ENCODE results near the gene UBE2J1. TPM values are rescaled to one million over a fixed set of nuclear protein-coding genes. Genes with fewer than 3 reads are reported as not detected.

The UBE2J1 gene
- total RNA-seq, 6 donors from 2014 or later, result 16.5 to 55.5 (median 37.4) TPM

- TF ChIP-seq, protein P1, sequence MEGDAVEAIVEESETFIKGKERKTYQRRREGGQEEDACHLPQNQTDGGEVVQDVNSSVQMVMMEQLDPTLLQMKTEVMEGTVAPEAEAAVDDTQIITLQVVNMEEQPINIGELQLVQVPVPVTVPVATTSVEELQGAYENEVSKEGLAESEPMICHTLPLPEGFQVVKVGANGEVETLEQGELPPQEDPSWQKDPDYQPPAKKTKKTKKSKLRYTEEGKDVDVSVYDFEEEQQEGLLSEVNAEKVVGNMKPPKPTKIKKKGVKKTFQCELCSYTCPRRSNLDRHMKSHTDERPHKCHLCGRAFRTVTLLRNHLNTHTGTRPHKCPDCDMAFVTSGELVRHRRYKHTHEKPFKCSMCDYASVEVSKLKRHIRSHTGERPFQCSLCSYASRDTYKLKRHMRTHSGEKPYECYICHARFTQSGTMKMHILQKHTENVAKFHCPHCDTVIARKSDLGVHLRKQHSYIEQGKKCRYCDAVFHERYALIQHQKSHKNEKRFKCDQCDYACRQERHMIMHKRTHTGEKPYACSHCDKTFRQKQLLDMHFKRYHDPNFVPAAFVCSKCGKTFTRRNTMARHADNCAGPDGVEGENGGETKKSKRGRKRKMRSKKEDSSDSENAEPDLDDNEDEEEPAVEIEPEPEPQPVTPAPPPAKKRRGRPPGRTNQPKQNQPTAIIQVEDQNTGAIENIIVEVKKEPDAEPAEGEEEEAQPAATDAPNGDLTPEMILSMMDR (IDR thresholded peaks at IDR 0.05), result no peak
- TF ChIP-seq EP300 (IDR thresholded peaks at IDR 0.05), result no peak
- TF ChIP-seq POLR2A (IDR thresholded peaks at IDR 0.05), result no peak
- TF ChIP-seq POLR2AphosphoS5 (IDR thresholded peaks at IDR 0.05), result no peak
- WGBS, 2 donors, result 13 to 22% methylated on average over 3 of the region's 3 CpGs
- H3K4me1 ChIP-seq, result peaks cover 0 to 6% (median 2%) of the 10 kb centered on the region in 4 donors
- H3K4me3 ChIP-seq, result peak overlapping the region in 2 of 4 donors; percentile 13 to 26
- no peaks in the 10 kb centered on the region for H3K36me3 ChIP-seq
- no peak for DNase-seq
- no peaks in the 10 kb centered on the region for H3K27me3 ChIP-seq
- H3K27ac ChIP-seq, result peak overlapping the region in 3 of 4 donors; percentile 12 to 50 (median 30)
- no peak for ATAC-seq (ENCODE audit: low FRiP score in 2 of 2)
- H3K9me3 ChIP-seq, result no peaks in the 10 kb centered on the region
Observed at GRCh38 chr6:89357390-89357789, 4.9 kb upstream of the UBE2J1 start.

DNA sequence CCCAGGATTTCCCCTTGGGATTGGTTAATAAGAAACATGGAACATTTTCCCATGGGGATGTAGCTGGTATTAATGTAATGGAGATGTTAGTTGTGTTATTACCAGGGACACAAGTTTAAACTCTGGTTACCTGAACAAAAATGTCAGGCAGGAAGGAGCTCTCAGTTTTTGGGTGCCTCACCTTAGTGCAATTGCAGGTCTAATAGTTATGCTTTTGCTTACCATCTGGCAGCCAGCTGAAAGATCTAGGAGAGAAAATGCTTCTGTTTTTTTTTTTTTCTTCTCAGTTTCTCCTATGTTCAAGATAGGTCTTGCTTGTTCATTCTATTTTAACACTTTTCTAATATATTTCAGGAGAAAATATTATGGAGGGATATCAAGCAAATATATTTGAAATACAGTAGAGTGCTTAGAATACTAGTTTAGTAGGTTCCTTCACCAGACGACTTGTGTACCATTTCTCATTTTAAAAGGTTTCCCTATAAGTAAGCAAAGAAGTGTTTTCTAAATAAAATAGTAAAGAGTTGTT lies 4.2 kb upstream of the UBE2J1 start:
- TF ChIP-seq POLR2A (IDR thresholded peaks at IDR 0.05) (no peak), POLR2AphosphoS5 (IDR thresholded peaks at IDR 0.05) (no peak), EP300 (IDR thresholded peaks at IDR 0.05) (no peak)
- TF ChIP-seq, protein P1 (IDR thresholded peaks at IDR 0.05), result no peak
- DNase-seq (no peak), ATAC-seq (ENCODE audit: low FRiP score in 2 of 2) (no peak)
- H3K4me3 ChIP-seq, result no peak overlapping the region
- no peaks in the 10 kb centered on the region for H3K27me3 ChIP-seq
- H3K36me3 ChIP-seq, result no peaks in the 10 kb centered on the region
- H3K27ac ChIP-seq, result peak overlapping the region in 1 of 4 donors; percentile 50
- 37 to 38% methylated on average over 1 of the region's 1 CpG for WGBS, 2 donors
- H3K9me3 ChIP-seq, result no peaks in the 10 kb centered on the region
- H3K4me1 ChIP-seq, result peaks cover 0 to 6% (median 2%) of the 10 kb centered on the region in 4 donors

DNA sequence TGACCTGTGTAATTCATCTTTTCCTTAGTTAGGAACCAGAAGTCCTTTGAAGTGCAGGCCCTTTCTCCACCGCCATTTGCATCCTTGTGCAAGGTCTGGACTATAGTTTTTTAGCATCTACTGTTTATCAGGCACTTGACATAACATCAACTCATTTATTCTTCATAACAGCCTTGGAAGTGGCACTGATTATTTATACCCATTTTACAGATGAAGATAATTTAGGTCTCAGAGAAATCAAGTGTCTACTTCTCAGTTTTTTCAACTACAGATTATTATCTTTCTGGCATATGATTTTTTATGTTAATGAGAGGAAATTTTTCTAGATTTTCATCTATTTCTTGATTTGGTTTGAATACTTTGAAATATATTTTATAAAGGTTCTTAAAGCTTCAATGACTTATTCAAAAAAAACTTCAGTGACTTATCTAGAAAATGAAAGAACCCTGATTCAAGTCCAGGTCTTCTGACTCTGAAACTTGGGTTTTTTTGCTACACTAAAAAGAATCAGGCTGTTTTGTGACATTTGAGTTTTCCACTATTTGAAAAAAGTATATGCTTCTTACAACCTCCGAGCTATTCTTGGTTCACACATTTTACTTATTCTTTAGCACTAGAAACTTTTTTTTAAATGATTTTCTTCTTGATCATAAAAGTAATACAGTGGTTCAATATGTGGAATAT lies 3.1 kb upstream of the UBE2J1 start:
- TF ChIP-seq EP300 (IDR thresholded peaks at IDR 0.05), result no peak
- TF ChIP-seq, protein P1 (IDR thresholded peaks at IDR 0.05), result no peak
- TF ChIP-seq POLR2AphosphoS5 (IDR thresholded peaks at IDR 0.05), result no peak
- no peak for TF ChIP-seq POLR2A (IDR thresholded peaks at IDR 0.05)
- 89 to 92% methylated on average over 2 of the region's 2 CpGs for WGBS, 2 donors
- DNase-seq, result no peak

GRCh38 chr6:89353702-89354392 lies 1.3 kb upstream of the UBE2J1 start:
- Histone ChIP-seq H3K27me3 (no peaks in the 10 kb centered on the region), H3K27ac (no peak overlapping the region), H3K9me3 (no peaks in the 10 kb centered on the region), H3K4me3 (no peak overlapping the region), H3K36me3 (no peaks in the 10 kb centered on the region), H3K4me1 (peaks cover 20 to 33% (median 23%) of the 10 kb centered on the region in 4 donors)
- no peak for DNase-seq
- TF ChIP-seq POLR2AphosphoS5 (IDR thresholded peaks at IDR 0.05) (no peak), POLR2A (IDR thresholded peaks at IDR 0.05) (no peak), EP300 (IDR thresholded peaks at IDR 0.05) (no peak)
- TF ChIP-seq, protein P1 (IDR thresholded peaks at IDR 0.05), result no peak
- ATAC-seq (ENCODE audit: low FRiP score in 2 of 2), result no peak
- WGBS, 2 donors, result 93 to 95% methylated on average over 2 of the region's 2 CpGs

More for the DNA sequence above, 3.1 kb upstream of the UBE2J1 start:
- peaks cover 7 to 15% (median 8%) of the 10 kb centered on the region in 4 donors for H3K4me1 ChIP-seq
- no peak overlapping the region for H3K4me3 ChIP-seq
- no peaks in the 10 kb centered on the region for H3K27me3 ChIP-seq
- no peak for ATAC-seq (ENCODE audit: low FRiP score in 2 of 2)
- no peak overlapping the region for H3K27ac ChIP-seq
- no peaks in the 10 kb centered on the region for H3K36me3 ChIP-seq
- H3K9me3 ChIP-seq, result no peaks in the 10 kb centered on the region

All from upper lobe of left lung (tissue), 6 donors.